Omental fat pad (tissue), 4 donors: ENCODE measurements around the gene CEP68. TPM values are rescaled to one million over a fixed set of nuclear protein-coding genes. Genes with fewer than 3 reads are reported as not detected.
A peak's percentile ranks its signal among the peaks of the same experiment; 100 is the strongest.

Experiments used
- ATAC-seq: fragments of 150-250 bp; one replicate; pipeline ENCODE4 v1.9.1; 2016; ENCODE audit warnings: mild to moderate bottlenecking, moderate library complexity; ENCODE audit not compliant: low FRiP score
- DNase-seq: peaks from one replicate; pipeline ENCODE4 v3.0.0-alpha.2; 2019; ENCODE audit warnings: low spot score
- CTCF ChIP-seq, 3 donors: fragments of 450-650 bp; IDR thresholded peaks; one replicate each; pipeline ENCODE4 v1.5.1; 2016 to 2017; ENCODE audit warnings: antibody characterized with exemption in 3 of 3, mild to moderate bottlenecking in 3 of 3, moderate library complexity in 2 of 3
- total RNA-seq, 4 donors: library from RNA; depleted of rRNA; stranded (reverse); fragments of >200 nt; gene quantifications; one replicate each; pipeline ENCODE4 v1.1.0, GENCODE V29; 2016

The CEP68 gene
- total RNA-seq, 4 donors from 2014 or later = 9.7 to 67.3 (median 21.3) TPM

DNA sequence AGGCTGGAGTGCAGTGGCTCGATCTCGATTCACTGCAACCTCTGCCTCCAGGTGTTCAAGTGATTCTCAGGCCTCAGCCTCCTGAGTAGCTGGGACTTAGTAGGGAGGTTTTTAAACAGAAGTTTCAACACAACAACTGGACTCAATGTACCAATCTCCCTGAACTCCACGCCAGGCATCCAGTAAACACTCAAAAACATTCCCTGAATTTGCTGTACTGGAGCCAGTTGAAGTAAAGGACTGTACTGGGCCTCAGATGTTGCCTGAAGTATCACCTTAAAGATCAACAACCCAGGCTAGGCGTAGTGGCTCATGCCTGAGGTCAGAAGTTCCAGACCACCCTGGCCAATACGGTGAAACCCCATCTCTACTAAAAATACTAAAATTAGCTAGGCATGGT, 51.3 kb downstream of the CEP68 start:
- no peak for DNase-seq
- TF ChIP-seq CTCF (IDR thresholded peaks at IDR 0.05) = no peak
- ATAC-seq = peak; percentile 57

DNA sequence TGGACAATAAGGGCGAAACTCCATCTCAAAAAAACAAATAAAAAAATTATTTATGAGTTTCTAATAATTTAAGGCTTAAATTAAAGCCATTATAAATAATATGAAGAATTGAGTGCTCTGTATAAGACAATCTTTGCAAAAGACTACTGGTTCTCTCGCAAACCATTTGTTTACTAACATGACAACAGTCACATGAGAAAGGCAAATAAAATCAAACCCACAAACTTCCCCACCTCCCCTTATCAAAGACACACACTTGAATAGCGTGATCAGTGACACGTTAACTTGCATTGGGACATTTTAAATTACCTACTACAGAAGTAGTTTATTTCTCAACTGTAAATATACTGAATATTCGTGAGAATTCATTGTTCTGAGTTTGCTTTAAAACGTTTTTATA, 52.6 kb downstream of the CEP68 start:
- ATAC-seq (no peak), DNase-seq (no peak)
- no peak for TF ChIP-seq CTCF (IDR thresholded peaks at IDR 0.05)

DNA sequence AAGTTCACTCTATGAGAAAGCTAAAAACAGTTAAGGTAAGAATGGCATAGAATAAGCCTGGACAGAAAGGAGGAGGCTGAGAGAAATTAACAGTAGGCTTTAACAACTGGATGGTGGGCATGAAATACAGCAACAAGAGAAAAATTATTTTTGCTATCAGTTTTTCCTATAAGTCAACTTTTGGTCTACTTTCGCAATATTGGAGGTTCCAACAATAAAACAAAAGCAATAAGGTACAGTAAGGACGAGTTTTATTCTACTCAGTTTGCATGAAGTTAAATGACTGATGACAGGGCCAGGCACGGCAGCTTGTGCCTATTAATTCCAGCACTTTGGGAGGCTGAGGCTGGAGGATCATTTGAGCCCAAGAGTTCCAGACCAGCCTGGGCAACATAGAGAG, 56.4 kb downstream of the CEP68 start:
- ATAC-seq (no peak), DNase-seq (no peak)
- TF ChIP-seq CTCF (IDR thresholded peaks at IDR 0.05) = no peak

GRCh38 chr2:65113229-65113628, 57.0 kb downstream of the CEP68 start:
- no peak for ATAC-seq
- no peak for DNase-seq
- no peak for TF ChIP-seq CTCF (IDR thresholded peaks at IDR 0.05)

DNA sequence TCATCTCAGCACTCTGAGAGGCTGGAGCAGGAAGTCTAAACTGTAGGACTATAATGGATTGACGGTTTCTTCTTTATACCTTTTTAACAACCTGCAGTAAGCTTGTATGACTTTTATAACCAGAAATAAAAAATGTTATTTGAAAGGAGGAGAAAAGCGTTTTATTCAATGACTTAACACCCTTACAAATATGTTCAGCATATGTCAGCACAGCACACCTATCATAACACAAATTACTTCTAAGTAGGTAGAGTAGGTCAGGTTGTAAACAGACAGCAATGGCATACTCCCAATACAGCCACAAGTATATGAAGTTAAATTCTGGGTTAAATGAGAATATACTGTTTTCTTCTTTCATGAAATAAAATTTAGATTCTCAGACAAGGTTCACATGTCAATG, 57.6 kb downstream of the CEP68 start:
- DNase-seq = no peak
- ATAC-seq = no peak
- TF ChIP-seq CTCF (IDR thresholded peaks at IDR 0.05) = no peak

- no peak for ATAC-seq
Measured at GRCh38 chr2:65114921-65115320, 58.7 kb downstream of the CEP68 start.

More at GRCh38 chr2:65114921-65115320, 58.7 kb downstream of the CEP68 start:
- TF ChIP-seq CTCF (IDR thresholded peaks at IDR 0.05) = no peak
- DNase-seq = no peak
